SU-DHL-6 (cell line): ENCODE results near the gene MADD.
A peak's percentile ranks its signal among the peaks of the same experiment; 100 is the strongest.

ENCODE experiments used
- H2AFZ ChIP-seq: fragments of 200-600 bp; sonication (generic); 2 replicates; pipeline ENCODE4 v1.6.1; 2014; ENCODE audit warnings: low read depth, mild to moderate bottlenecking, moderate library complexity, mixed read lengths, antibody characterized with exemption, low read length; ENCODE audit not compliant: severe bottlenecking
- H3F3A ChIP-seq: fragments of 200-600 bp; shearing (Covaris generic); 2 replicates; pipeline ENCODE4 v1.6.0; 2016; ENCODE audit warnings: antibody characterized with exemption, mild to moderate bottlenecking; ENCODE audit not compliant: insufficient read depth
- H3K27ac ChIP-seq: fragments of 200-600 bp; sonication (generic); 2 replicates; pipeline ENCODE4 v1.5.1; 2016; ENCODE audit warnings: low read depth, mild to moderate bottlenecking, low read length, moderate library complexity, mixed read lengths
- H3K27me3 ChIP-seq: fragments of 200-600 bp; sonication (generic), shearing (Covaris generic); 2 replicates; pipeline ENCODE4 v1.6.0; 2014; ENCODE audit warnings: mild to moderate bottlenecking, low read length
- H3K36me3 ChIP-seq: fragments of 200-600 bp; sonication (generic); 2 replicates; pipeline ENCODE4 v1.6.1; 2014; ENCODE audit warnings: mild to moderate bottlenecking, low read length, mixed read lengths
- H3K4me2 ChIP-seq: fragments of 300-600, 200-600 bp; shearing (Covaris generic), sonication (generic); 2 replicates; pipeline ENCODE4 v1.6.0; 2014; ENCODE audit warnings: low read length, low read depth, mild to moderate bottlenecking; ENCODE audit not compliant: poor library complexity, severe bottlenecking
- H3K4me3 ChIP-seq: fragments of 200-600 bp; sonication (generic); 2 replicates; pipeline ENCODE4 v1.5.1; 2014; ENCODE audit warnings: antibody characterized with exemption, low read length, mild to moderate bottlenecking, mixed read lengths; ENCODE audit not compliant: insufficient read depth, poor library complexity, severe bottlenecking
- H3K79me2 ChIP-seq: fragments of 200-600 bp; sonication (generic); 2 replicates; pipeline ENCODE4 v1.6.1; 2014; ENCODE audit warnings: mild to moderate bottlenecking, low read length, moderate library complexity; ENCODE audit not compliant: insufficient read depth
- H3K9ac ChIP-seq: fragments of 200-600 bp; sonication (generic); 2 replicates; pipeline ENCODE4 v1.7.0; 2014; ENCODE audit warnings: mild to moderate bottlenecking, low read length
- H3K9me2 ChIP-seq: fragments of 200-600 bp; sonication (generic); replicated peaks from 2 replicates; pipeline ENCODE4 v1.6.1; 2014; ENCODE audit warnings: low read length; ENCODE audit not compliant: insufficient read depth
- H3K9me3 ChIP-seq: fragments of 200-600 bp; sonication (generic); 2 replicates; pipeline ENCODE4 v1.6.1; 2014; ENCODE audit warnings: low read length, mixed read lengths; ENCODE audit not compliant: insufficient read depth
- H4K20me1 ChIP-seq: fragments of 200-600 bp; sonication (generic); 2 replicates; pipeline ENCODE4 v1.6.1; 2014; ENCODE audit warnings: low read depth, mild to moderate bottlenecking, antibody characterized with exemption, low read length, moderate library complexity, mixed read lengths
- CTCF ChIP-seq: fragments of 200-600 bp; sonication (generic); IDR thresholded peaks from one replicate; pipeline ENCODE4 v1.5.1; 2017; ENCODE audit warnings: antibody characterized with exemption, mild to moderate bottlenecking, low read length, moderate library complexity; ENCODE audit not compliant: insufficient read depth, poor library complexity, severe bottlenecking
- EZH2phosphoT487 ChIP-seq: fragments of 200-600 bp; sonication (generic), shearing (Covaris generic); conservative IDR thresholded peaks from 2 replicates; pipeline ENCODE4 v1.6.1; 2018; ENCODE audit warnings: mild to moderate bottlenecking, antibody characterized with exemption, low read length, moderate library complexity, mixed read lengths

Gene MADD

GRCh38 chr11:47369676-47370075, 99.7 kb downstream of the MADD start:
- no peak for TF ChIP-seq EZH2phosphoT487
- no peak for TF ChIP-seq CTCF
- no peaks in the 10 kb centered on the region for H3K9me2 ChIP-seq
- H3K36me3 ChIP-seq = no peaks in the 10 kb centered on the region
- H3F3A ChIP-seq = no peaks in the 10 kb centered on the region
- H3K4me3 ChIP-seq = no peak overlapping the region
- H3K9me3 ChIP-seq = no peaks in the 10 kb centered on the region
- H3K27me3 ChIP-seq = no peaks in the 10 kb centered on the region
- peaks cover 52% of the 10 kb centered on the region for H3K79me2 ChIP-seq
- H3K9ac ChIP-seq = no peak overlapping the region
- no peaks in the 10 kb centered on the region for H4K20me1 ChIP-seq
- H3K27ac ChIP-seq = no peak overlapping the region; the same call in 1 of the 2 replicates
- no peak overlapping the region for H2AFZ ChIP-seq
- H3K4me2 ChIP-seq = no peak overlapping the region

GRCh38 chr11:47372422-47372821, 102.5 kb downstream of the MADD start:
- no peak overlapping the region for H3K4me3 ChIP-seq
- no peaks in the 10 kb centered on the region for H3F3A ChIP-seq
- peaks cover 46% of the 10 kb centered on the region for H3K79me2 ChIP-seq
- H3K9ac ChIP-seq = no peak overlapping the region
- TF ChIP-seq CTCF (no peak), EZH2phosphoT487 (no peak)
- no peak overlapping the region for H3K4me2 ChIP-seq
- no peak overlapping the region for H2AFZ ChIP-seq
- no peak overlapping the region for H3K27ac ChIP-seq
- no peaks in the 10 kb centered on the region for H3K9me2 ChIP-seq
- H3K36me3 ChIP-seq = no peaks in the 10 kb centered on the region
- no peaks in the 10 kb centered on the region for H3K9me3 ChIP-seq
- no peaks in the 10 kb centered on the region for H3K27me3 ChIP-seq
- no peaks in the 10 kb centered on the region for H4K20me1 ChIP-seq

- no peaks in the 10 kb centered on the region for H3K9me2 ChIP-seq
- H3K27ac ChIP-seq = peak overlapping the region; percentile 18; the same call in 1 of the 2 replicates
- H4K20me1 ChIP-seq = no peaks in the 10 kb centered on the region
- peaks cover 48% of the 10 kb centered on the region for H3K79me2 ChIP-seq
- H3K4me3 ChIP-seq = no peak overlapping the region
- no peaks in the 10 kb centered on the region for H3K9me3 ChIP-seq
- H3K27me3 ChIP-seq = no peaks in the 10 kb centered on the region
- TF ChIP-seq EZH2phosphoT487 = no peak
- TF ChIP-seq CTCF = peak; percentile 94
- H2AFZ ChIP-seq = no peak overlapping the region
- no peaks in the 10 kb centered on the region for H3F3A ChIP-seq
- no peak overlapping the region for H3K4me2 ChIP-seq
- no peak overlapping the region for H3K9ac ChIP-seq
- no peaks in the 10 kb centered on the region for H3K36me3 ChIP-seq
These were observed 104.2 kb downstream of the MADD start for GRCh38 chr11:47373876-47374719.
